G401.6 (cell line): Measurements from ENCODE around the gene RBM19.

Source experiments
- FAIRE-seq: peaks from 2 replicates; lab custom pipeline; 2012; peaks lifted over from hg19 to GRCh38; lab: Jason Lieb, UNC

RBM19 gene

DNA sequence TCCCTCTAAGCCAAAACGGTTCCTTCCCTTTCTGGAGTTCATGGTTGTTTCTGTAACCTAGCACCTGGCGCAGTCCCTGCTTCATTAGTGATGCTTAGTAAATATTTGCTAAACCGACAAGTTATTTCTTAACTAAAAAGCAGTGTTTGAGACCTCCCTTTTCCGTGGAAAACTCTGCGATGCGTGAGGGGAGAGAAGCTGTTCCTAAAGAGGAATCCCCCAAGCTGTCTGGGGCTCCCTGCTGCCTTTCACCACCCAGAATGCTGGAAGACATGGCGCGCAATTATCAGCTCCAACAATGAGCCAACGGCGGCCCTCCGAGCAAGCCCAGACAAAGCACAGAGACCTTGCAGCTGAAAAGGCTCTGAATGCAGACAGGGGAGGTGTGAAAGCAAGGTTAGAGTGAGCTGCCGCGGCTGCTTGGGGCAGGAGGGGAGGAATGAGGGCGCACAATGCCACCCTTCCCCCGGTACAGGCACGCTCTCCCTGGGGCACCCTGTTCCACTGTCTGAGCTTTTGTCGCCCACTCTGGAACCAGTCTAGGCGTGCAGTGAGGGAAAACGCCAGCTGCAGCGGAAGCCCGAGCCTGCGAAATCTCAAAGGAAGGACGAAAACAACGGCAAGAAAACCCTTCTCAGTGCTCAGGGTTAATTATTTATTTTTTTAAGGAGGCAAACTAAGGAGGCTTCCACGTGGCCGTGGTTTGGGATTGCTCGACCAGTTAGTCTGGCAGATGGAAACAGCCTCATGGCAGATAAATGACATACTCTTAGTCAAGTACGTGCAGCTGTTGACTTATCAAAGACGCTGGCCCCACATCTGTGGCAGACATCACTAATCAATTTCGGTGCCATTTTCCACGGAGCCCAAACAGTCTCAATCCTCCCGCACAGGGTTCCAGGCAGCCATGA lies 66.3 kb downstream of the RBM19 start:
- FAIRE-seq, result no peak

DNA sequence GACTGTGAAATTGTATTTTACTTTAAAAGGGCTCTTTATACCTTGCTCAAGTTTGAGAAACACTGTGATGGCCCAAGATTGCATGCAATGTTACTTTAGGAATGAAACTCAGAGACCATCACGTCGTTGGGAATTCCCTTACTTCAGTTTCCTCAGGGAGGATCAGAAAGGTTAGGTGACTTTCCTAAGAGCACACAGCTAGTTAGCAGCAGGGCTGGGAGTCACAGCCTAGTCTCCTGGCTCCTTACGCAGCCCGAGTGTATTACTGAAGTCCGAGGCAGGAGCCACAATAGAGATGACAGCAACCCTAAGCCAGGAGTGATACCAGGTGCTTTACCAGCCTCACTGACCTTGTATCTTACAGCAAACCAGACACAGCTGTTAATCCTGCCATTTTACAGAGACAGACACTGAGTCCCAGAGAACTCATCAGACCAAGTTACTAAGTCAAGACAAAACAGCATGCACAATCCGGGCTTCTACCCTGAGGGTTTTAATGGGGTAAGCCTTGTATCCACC lies 67.0 kb downstream of the RBM19 start:
- FAIRE-seq, result no peak

DNA sequence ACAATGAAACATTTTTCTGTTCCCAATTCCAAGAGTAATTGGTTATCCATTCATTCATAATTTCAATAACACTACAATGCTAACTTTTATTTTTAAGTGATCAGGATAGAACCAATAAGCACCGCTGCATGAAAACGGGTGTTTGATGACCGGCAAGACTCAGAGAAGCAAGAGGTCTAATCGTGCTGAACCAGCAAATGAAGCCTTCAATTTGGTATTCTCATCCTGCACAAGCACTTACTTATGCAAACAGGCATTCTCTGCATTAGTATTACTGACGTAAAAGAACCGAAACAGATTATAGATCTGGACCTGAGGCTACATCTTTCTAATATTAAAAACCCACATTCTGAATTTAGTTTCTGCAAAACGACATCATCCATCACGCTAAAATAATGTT lies 67.7 kb downstream of the RBM19 start:
- FAIRE-seq, result no peak

DNA sequence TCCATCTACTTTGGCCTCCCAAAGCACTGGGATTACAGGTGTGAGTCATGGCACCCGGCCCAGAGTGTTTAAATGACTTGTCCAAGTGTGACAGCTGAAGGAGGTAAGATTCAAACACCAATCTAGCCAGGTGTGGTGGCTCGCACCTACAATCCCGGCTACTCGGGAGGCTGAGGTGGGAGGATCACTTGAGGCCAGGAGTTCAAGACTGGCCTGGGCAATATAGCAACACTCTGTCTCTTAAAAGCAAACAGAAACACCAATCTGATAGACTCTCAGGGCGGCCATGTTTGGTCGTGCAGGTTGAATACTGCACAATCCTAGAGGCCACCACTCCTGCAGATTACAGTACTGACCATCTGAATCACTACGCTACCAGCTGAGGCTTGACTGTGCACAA lies 68.7 kb downstream of the RBM19 start:
- no peak for FAIRE-seq

DNA sequence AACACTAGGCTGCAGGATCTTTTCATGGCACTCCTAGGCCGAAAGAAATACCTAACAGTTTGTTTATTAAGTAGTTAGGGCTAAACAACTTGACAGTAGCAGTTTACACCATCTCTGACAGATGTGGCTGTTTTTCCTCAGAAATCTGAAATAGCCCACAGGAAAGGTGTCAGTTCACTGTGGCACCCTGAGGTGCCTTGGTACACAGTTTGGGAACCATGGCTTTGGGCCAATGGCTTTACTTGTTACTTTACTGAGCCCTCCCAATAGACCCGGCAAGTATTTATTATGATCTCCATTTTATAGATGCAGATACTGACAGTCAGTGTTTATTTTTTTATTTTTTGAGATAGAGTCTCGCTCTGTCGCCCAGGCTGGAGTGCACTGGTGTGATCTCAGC lies 69.3 kb downstream of the RBM19 start:
- no peak for FAIRE-seq

DNA sequence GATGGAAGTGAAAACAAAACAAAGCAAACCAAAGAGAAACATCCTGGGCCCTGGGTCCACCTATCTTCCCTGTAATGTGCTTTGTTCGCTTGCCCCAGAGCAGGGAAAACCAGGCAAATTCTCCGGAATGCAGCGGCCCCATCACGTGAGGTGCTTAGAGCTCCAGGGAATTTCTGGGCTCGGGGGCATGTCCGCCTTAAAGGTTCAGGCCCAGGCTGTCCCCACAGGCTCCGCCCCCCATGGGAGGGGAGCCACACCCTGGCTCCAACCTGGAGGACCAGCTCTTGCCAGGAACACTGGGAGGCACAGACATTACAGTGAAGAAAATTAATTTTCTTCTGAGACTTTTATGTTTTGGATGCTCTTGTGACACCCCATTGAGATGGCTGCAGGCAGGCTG lies 69.9 kb downstream of the RBM19 start:
- no peak for FAIRE-seq

DNA sequence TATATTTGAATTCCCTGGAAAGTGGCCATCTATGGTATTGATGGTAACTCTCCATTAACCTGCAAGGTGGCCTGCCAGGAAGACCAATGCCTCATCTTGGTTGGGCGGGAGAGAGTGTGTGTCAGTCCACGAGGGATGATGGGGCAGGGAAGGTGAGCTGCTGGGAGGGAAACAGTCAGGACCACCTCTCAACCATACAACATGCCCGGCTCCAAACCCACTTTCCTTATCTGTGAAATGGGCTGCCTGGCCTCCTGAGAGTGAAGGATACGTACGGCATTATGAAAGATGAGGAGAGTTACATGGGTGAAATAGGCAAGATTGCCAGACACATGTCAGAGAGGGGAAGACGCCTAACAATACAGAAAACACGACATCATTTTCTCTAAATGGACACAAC lies 70.9 kb downstream of the RBM19 start:
- no peak for FAIRE-seq

DNA sequence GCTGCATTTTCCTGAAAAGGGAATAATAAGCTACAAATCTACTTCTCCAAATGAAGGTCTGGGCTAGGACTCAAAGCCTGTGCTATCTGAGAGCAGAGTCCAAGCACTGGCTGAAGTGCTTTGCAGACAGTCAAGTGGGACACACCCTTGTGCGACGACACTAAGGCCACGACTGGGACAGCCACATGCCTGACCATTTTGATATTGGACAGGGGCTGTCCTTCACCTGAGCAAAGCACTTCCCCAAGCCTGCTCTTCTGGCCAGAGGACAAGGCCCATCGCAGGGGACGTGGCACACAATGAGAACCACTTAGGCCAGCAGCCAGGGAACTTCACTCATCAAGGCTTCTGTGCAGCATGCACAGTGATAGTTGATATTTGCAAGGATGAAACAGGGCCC lies 71.4 kb downstream of the RBM19 start:
- FAIRE-seq, result no peak

DNA sequence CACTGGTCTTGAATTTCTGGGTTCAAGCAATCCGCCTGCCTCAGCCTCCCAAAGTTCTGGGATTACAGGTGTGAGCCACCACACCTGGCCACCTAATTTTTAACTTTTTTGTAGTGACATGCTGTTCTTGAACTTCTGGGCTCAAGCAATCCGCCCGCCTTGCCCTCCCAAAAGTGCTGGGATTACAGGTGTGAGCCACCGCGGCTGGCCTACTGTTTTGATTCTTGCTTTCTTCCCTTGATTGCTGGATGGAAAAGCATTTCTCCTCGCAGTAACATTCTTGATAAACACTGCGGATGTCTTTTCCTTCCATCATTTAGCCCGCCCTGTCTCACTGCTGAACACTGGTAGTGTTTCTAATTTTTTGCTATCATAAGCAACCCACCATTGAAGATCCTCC lies 72.9 kb downstream of the RBM19 start:
- FAIRE-seq, result no peak

DNA sequence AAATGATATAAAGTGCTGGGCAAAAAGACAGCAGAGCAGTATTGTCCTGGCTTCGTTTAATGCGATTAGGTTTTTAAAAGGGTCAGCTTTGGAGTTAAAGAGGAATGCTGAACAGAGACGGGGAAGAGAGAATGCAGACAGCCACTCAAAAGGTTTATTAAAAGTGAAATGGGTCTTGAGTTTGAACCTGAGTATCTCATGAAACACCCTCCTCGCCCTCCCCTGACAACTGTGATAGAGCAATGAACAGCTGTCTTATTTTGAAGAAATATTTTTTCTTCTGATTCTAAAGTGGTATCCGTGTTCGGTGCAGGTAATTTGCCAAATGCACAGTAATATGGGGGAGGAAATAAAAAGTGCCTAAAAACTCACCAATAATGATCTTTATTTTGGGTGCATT lies 73.6 kb downstream of the RBM19 start:
- FAIRE-seq, result no peak

DNA sequence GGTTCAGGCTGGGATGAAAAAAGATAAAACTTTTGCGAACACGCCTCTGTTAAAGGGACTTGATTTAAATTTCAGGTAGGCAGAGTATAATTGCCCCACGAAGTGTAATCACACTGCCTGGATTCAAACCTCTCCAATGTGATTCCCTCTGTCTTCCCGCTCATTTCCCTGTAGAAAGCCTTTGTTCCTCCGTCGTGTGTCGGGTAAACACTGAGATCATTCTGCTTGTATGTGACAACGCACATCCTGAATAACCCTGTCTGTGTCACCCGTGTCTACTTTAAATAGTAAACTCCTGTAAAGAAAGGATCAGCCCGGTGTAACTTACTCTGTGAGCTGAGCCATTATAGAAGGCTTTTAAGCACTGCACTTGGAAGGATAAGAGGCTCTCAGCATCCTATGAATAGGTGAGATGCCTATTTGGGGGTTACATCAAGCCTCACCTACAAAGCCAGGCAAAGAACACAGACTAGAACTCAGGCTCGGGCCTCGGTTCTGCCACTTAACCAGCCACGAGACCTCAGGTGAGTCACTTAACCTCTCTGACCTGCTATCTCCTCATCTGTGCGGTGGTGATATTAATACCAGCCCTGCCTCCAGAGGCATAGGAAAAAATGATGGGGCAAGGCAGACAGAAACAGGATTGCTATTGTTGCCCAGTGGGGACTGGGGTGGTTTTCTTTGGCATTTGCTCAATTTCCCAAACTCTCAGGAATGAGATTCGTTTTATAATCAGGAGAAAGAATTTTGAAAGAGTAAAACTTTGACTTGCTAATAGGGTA lies 74.2 kb downstream of the RBM19 start:
- no peak for FAIRE-seq

DNA sequence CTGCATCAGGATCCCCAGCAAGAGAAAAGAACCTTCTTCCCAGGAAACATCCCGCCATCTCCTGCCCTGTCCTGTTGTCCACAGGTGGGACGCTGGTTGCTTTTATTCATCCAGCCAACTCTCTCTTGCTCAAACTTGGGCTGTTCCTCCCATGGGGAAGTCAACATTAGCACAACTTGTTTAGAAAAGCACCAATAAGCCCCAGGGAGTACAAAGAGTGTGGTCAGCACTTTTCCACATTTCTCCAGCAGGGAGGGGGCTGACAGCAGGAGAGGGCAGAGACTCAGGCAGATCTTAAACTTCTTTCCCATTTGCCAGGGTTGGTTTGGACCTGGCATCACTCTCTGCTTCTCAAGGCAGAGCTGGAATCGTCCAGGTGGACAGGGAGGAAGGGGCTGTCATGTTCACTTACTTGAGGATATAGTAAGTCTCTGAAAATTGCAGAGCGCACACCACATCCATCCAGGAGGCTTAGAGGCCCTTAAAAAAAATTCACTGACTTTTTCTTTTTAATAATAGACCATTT lies 74.9 kb downstream of the RBM19 start:
- no peak for FAIRE-seq

DNA sequence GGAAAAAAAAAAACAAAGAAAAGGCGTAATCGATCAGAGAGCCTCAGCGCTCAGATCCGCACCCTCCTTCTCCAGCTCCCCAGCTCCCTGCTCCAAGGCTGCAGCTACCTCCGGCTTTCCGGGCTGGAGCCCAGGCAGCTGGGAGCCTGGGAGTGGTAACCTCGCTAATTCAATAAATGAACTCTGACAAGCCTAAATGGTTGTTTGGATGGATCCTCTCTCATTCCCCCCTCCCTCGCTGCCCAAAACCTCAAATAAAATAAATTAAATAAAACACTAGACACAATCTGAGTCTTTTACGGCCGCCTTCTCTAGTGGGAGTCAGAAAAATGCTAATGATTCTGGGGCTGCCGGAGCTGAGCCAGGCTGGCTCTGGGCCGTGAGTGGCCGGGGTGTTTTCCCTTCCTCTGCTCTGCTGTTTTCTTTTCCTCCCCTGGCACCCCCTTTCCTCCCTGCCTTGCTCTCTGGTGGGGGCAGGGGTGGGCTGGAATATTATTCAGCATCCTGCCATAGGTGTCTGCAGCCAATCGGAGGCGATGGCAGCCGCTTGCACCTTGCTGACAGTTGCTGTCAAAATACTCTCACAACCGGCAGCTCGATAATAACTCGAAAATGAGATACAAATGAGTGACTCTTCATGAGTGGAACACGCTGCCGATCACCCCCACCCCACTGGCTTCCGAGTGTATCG lies 76.1 kb downstream of the RBM19 start:
- no peak for FAIRE-seq

DNA sequence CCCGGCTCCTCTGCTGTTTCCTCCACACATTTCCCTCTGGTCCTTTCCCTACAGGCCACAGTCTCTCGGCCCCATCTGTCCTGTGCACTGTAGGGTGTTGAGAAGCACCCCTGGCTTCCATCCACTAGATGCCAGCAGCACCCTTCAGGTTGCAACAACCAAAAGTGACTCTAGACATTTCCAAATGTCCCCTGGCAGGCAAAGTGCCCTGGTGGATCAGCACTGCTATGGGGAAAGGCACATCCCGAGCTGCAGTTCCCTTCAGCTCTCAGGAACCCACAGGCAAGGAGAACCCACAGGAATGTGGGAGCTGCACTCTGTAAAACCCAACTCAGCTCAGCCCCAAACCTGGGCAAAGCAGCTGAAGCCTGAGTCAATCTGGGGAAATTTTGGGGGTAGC lies 77.0 kb downstream of the RBM19 start:
- no peak for FAIRE-seq

DNA sequence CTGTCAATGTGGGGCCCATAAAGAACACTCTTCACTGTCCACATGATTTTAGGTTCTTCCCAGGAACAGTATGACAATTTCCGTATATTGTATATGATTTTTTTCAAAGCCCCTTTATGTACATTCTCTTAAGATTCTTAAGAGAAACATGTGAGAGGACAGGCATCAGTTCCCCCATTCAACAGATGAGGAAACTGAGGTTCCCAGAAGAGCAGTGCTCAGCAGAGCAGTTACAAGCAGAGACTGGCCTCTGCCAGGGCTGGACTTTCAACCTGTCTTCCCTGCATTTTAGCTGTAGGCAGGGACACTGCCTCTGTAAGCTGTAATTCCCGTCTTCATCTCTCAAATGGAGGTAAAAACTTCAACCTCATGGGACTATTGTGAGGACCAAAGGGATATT lies 77.7 kb downstream of the RBM19 start:
- no peak for FAIRE-seq

DNA sequence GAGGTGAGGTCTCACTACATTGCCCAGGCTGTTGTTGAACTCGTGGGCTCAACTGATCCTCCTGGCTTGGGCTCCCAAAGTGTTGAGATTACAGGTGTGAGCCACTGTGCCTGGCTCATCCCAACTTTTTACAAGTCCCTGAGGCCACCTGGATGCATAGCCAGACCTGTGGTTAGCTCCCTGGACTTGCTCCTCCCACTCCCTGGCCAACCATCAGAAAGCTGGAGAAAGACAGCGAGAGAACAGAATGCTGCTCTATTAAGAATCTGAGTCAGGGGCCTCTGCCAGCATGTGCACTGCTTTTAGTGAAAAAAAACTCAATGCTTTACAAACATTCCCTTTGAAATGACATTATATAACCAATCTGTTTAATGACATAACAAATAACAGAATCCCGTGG lies 78.2 kb downstream of the RBM19 start:
- no peak for FAIRE-seq

DNA sequence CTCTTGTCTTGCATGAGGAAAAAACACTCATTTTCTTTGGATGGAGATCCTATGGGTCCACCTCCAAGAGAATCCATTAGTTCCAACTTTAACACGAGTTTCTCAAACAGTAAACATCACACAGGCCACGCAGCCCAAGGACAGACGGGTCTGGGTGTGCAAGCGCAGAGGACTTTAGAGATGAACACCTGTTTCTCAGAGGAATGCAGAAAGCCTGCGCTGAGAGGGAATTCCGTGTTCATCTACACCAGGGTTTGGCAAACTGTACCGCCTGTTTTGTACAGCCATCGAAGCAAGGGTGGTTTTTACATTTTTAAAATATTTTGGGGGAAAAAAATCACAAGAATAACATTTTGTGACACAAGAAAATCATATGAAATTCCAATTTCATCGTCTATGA lies 79.4 kb downstream of the RBM19 start:
- FAIRE-seq, result no peak

DNA sequence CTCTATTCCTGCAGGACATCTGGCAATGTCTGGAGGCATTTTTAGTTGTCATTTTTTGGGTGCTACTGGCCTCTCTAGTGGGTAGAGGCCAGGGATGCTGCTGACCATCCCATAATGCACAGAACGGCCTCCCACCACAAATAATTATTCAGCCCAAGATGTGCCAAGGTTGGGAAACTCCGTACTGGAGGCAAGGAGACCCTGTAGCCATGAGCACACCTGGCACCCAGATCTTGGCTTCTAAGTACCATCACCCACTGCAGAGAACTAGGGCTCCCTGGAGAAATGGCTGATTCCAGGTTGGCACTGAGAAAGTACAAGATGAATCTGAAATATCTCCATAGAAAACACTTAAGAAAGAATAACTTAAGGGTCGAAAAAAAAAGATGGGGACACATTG lies 81.7 kb downstream of the RBM19 start:
- no peak for FAIRE-seq

DNA sequence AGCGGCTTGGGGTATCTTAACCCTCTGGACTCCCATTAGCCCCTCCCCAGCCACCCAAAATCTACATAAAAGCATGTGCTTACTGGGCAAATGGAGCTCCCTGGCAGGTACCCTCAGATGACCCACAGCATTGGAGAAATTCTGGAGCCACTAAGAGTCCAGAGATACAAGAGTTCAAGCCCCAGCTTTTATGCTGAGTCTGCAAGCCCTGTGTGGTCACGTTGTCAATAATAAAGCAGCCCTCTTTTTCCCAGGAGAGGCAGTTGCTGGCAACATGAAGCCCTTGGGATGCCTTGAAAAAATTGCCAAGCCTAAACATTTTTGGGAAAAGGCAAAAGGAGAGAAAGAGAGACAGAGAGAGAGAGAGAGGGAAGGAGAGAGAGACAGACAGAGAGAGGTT lies 83.4 kb downstream of the RBM19 start:
- FAIRE-seq, result no peak

DNA sequence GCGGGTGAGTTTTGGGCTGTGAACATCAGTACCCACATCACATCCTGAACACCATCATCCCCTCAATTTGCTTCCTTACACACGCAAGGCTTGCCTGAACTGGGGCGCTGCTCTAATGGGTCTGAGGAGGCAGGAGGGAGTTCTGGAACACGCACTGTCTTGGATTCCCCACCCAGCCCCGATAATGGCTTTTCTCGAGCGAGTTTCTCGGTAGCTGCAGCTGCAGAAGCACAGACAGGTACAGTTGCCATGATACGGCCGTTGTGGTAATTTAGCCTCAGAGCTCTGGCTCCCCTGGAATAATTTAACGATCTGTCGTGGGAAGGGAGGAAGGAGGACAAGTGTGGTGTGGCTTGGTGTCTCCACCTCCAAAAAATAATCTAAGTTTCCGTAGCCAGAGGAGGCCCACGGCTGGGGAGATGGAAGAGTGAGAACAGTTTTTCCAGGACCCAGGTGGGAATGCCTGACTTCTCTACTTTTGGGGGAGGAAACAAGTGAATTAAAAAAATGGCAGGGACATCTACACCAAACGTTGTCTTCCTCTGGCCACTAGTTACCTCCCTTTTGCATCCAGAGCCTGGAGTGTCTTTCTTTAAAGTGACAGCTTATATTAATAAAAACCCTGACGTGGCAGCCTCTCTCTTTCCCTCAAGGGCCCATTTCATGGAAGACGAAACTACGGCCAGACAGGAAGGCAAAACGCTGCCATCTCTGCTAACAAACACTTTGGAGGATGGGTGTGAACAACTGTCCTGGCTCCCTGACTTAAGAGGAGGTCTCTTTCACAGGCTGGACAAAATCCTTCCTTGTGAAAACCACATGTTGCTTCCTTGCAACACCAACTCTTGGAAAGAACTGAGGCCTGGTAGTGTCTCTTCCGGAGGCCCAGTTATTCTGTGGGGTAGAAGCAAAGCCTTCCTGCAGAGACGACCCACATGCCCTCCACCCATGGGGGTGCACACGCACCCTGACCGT lies 84.8 kb downstream of the RBM19 start:
- no peak for FAIRE-seq

DNA sequence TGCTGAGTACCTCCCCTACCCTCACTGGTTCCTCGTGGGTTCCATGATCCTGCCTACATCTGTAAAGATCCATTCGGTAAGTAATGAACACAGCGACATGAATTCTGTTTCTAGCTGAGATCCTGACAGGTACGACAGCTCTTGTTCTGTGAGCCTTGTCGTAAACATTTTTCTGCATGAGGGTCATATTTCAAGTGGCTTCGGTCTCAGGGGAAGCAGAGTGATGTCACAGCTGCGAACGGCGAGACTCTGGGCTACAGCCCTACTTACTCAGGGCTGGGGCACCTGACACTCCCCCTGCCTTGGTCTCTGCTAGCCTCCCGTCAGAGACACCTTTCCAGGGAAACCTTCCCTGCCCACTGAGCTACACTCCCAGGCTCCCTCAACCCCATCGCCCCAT lies 85.8 kb downstream of the RBM19 start:
- no peak for FAIRE-seq
